LNCaP clone FGC (cell line): Measurements from ENCODE around the gene FPGT.
"Not testable (repeated sequence)": the region's sequence is repeated elsewhere in the genome, so short reads cannot be mapped to it uniquely, and the experiment has no call there.

Experiments used
- DNase-seq: peaks from one replicate; pipeline ENCODE4 v3.0.0-alpha.2; 2011; ENCODE audit warnings: low read depth
- H3K4me3 ChIP-seq: 2 replicates; pipeline ENCODE4 v1.5.1; 2011; ENCODE audit warnings: mild to moderate bottlenecking, low read depth, low read length, control low read depth
- CTCF ChIP-seq: IDR thresholded peaks from 2 replicates; pipeline ENCODE4 v1.5.1; 2012; ENCODE audit warnings: mild to moderate bottlenecking; ENCODE audit not compliant: control insufficient read depth, insufficient read depth; ENCODE audit errors: extremely low read depth

FPGT gene

GRCh38 chr1:74235153-74235552 is 37.1 kb downstream of the FPGT start, which contains the start of gene TNNI3K:
Gene TNNI3K (plus strand): TSS chr1:74235387. CDS start chr1:74235452, 65 bp downstream.
- no peak for TF ChIP-seq CTCF
- no peak within 1 kb of the TSS for H3K4me3 ChIP-seq
- no peak for DNase-seq

GRCh38 chr1:74236440-74236839 is 38.4 kb downstream of the FPGT start:
- no peak overlapping the region for H3K4me3 ChIP-seq
- TF ChIP-seq CTCF, result no peak
- DNase-seq, result no peak

- H3K4me3 ChIP-seq, result no peak overlapping the region
- DNase-seq, result no peak
- TF ChIP-seq CTCF, result no peak
Measured at GRCh38 chr1:74237035-74237434, 39.0 kb downstream of the FPGT start.

- H3K4me3 ChIP-seq, result no peak overlapping the region
- no peak for TF ChIP-seq CTCF
- no peak for DNase-seq
Measured at GRCh38 chr1:74237787-74238186, 39.7 kb downstream of the FPGT start.

GRCh38 chr1:74245168-74245772 is 47.2 kb downstream of the FPGT start:
- H3K4me3 ChIP-seq, result no peak overlapping the region
- TF ChIP-seq CTCF, result no peak
- DNase-seq, result no peak

- no peak for DNase-seq
- no peak for TF ChIP-seq CTCF
- H3K4me3 ChIP-seq, result no peak overlapping the region
Measured at GRCh38 chr1:74246315-74246714, 48.3 kb downstream of the FPGT start.

GRCh38 chr1:74247881-74248528 is 50.0 kb downstream of the FPGT start:
- no peak for DNase-seq
- H3K4me3 ChIP-seq, result no peak overlapping the region
- no peak for TF ChIP-seq CTCF

GRCh38 chr1:74253243-74253824 is 55.3 kb downstream of the FPGT start:
- H3K4me3 ChIP-seq, result not testable (repeated sequence)

More at GRCh38 chr1:74253243-74253824, 55.3 kb downstream of the FPGT start:
- not testable (repeated sequence) for DNase-seq
